ENCODE measurements around the gene DNTT. TPM values are rescaled to one million over a fixed set of nuclear protein-coding genes. Genes with fewer than 3 reads are reported as not detected.

DNTT gene
- total RNA-seq, 2 experiments from 2014 or later, result 0.16 to 0.32 TPM

- H2AFZ ChIP-seq (ENCODE audit: low read length), result no peak overlapping the region
- no peak for TF ChIP-seq EZH2phosphoT487 (IDR thresholded peaks at IDR 0.05; ENCODE audit: borderline replicate concordance, low read depth, low read length)
- no peak for TF ChIP-seq CTCF (conservative IDR thresholded peaks at IDR 0.05; ENCODE audit: low read length)
- BruUV-seq (replicated peaks), result no TSS peak
- POLR2A ChIA-PET, result interaction anchor here (1.6 to 9.8 kb wide), 7 partner anchors 13 to 39 kb away, joined by 6 to 176 read pairs (median 26); no protein-coding TSS in a partner anchor
- H3K4me1 ChIP-seq (ENCODE audit: insufficient read depth, low read length, poor library complexity, severe bottlenecking), result peaks cover 62% of the 10 kb centered on the region
- peak overlapping the region; percentile 13 for H3K27ac ChIP-seq (ENCODE audit: low read depth, low read length, poor library complexity, severe bottlenecking)
- H3K79me2 ChIP-seq (ENCODE audit: insufficient read depth, low read depth, low read length), result peaks cover 91% of the 10 kb centered on the region
- intact Hi-C loops (cut with micrococcal nuclease; ENCODE audit: unreplicated experiment), result no loop called here
- H3K4me3 ChIP-seq (ENCODE audit: low read depth, low read length, poor library complexity, severe bottlenecking), result peak overlapping the region; percentile 90
- DNase-seq (ENCODE audit: low spot score), result no peak
- peaks cover 72% of the 10 kb centered on the region for H3K36me3 ChIP-seq (ENCODE audit: insufficient read depth, low read length)
- H3K9me3 ChIP-seq (ENCODE audit: low read length), result no peaks in the 10 kb centered on the region
- H3K4me2 ChIP-seq (ENCODE audit: low read length), result peak overlapping the region; percentile 93
- peaks cover 46% of the 10 kb centered on the region for H4K20me1 ChIP-seq (ENCODE audit: insufficient read depth, low read length)
- CTCF ChIA-PET (ENCODE audit: unreplicated experiment), result no interaction called here
- no peaks in the 10 kb centered on the region for H3K9me2 ChIP-seq (ENCODE audit: insufficient read depth, low read length)
Measured at GRCh38 chr10:96268341-96268909, 35.8 kb upstream of the DNTT start.

GRCh38 chr10:96269438-96270300, 34.6 kb upstream of the DNTT start:
- POLR2A ChIA-PET, result interaction anchor here (0.5 to 9.8 kb wide), 14 partner anchors 9 to 99 kb away, joined by 3 to 176 read pairs (median 8); no protein-coding TSS in a partner anchor
- intact Hi-C loops (cut with micrococcal nuclease; ENCODE audit: unreplicated experiment), result loop anchor here (5.0 to 10.0 kb wide), 3 partner anchors 405 to 563 kb away; partner anchors contain the start of genes ENTPD1 and LCOR
- no peak for TF ChIP-seq CTCF (conservative IDR thresholded peaks at IDR 0.05; ENCODE audit: low read length)
- no peak for TF ChIP-seq EZH2phosphoT487 (IDR thresholded peaks at IDR 0.05; ENCODE audit: borderline replicate concordance, low read depth, low read length)
- no peak for DNase-seq (ENCODE audit: low spot score)
- CTCF ChIA-PET (ENCODE audit: unreplicated experiment), result interaction anchor here (0.9 to 1.3 kb wide), 4 partner anchors 9 to 48 kb away, joined by 4 to 8 read pairs (median 4); no protein-coding TSS in a partner anchor
- H3K27ac ChIP-seq (ENCODE audit: low read depth, low read length, poor library complexity, severe bottlenecking), result peak overlapping the region; percentile 100
- H2AFZ ChIP-seq (ENCODE audit: low read length), result no peak overlapping the region
- no TSS peak for BruUV-seq (replicated peaks)
- H3K9me3 ChIP-seq (ENCODE audit: low read length), result no peaks in the 10 kb centered on the region
- H3K36me3 ChIP-seq (ENCODE audit: insufficient read depth, low read length), result peaks cover 60% of the 10 kb centered on the region
- peaks cover 39% of the 10 kb centered on the region for H4K20me1 ChIP-seq (ENCODE audit: insufficient read depth, low read length)
- peaks cover 58% of the 10 kb centered on the region for H3K4me1 ChIP-seq (ENCODE audit: insufficient read depth, low read length, poor library complexity, severe bottlenecking)
- peak overlapping the region; percentile 90 for H3K4me3 ChIP-seq (ENCODE audit: low read depth, low read length, poor library complexity, severe bottlenecking)
- H3K9me2 ChIP-seq (ENCODE audit: insufficient read depth, low read length), result no peaks in the 10 kb centered on the region
- H3K4me2 ChIP-seq (ENCODE audit: low read length), result peak overlapping the region; percentile 93
- H3K79me2 ChIP-seq (ENCODE audit: insufficient read depth, low read depth, low read length), result peaks cover 79% of the 10 kb centered on the region

Data from OCI-LY7 (cell line).